Measurements from ENCODE around the gene FAM3D.
A peak's percentile ranks its signal among the peaks of the same experiment; 100 is the strongest.

FAM3D gene

GRCh38 chr3:58588030-58588614 lies 78.5 kb downstream of the FAM3D start:
- DNase-seq, result no peak

GRCh38 chr3:58586776-58587192 lies 79.8 kb downstream of the FAM3D start:
- DNase-seq, result no peak

- peak in 1 of 2 experiments; percentile 34 for DNase-seq
Observed at GRCh38 chr3:58585994-58586393, 80.6 kb downstream of the FAM3D start.

- DNase-seq, result peak; percentile 56 to 81
Observed at GRCh38 chr3:58585005-58585786, 81.4 kb downstream of the FAM3D start.

GRCh38 chr3:58584690-58585004 lies 81.9 kb downstream of the FAM3D start:
- DNase-seq, result no peak
